ENCODE results near the gene FOXF1.

FOXF1 gene

GRCh38 chr16:86536621-86537020 is 26.3 kb downstream of the FOXF1 start:
- no peak for DNase-seq

- no peak for DNase-seq
Observed at GRCh38 chr16:86537486-86537885, 27.2 kb downstream of the FOXF1 start.

GRCh38 chr16:86538196-86538780 is 28.0 kb downstream of the FOXF1 start:
- DNase-seq, result no peak

- no peak for DNase-seq
Observed at GRCh38 chr16:86540894-86541293, 30.6 kb downstream of the FOXF1 start.

GRCh38 chr16:86541560-86541959 is 31.2 kb downstream of the FOXF1 start:
- no peak for DNase-seq

GRCh38 chr16:86542756-86543750 is 32.7 kb downstream of the FOXF1 start:
- DNase-seq, result no peak

GRCh38 chr16:86545481-86545880 is 35.2 kb downstream of the FOXF1 start:
- no peak for DNase-seq

GRCh38 chr16:86545954-86546637 is 35.8 kb downstream of the FOXF1 start:
- DNase-seq, result no peak

- no peak for DNase-seq
Observed at GRCh38 chr16:86546638-86547013, 36.3 kb downstream of the FOXF1 start.

- no peak for DNase-seq
Observed at GRCh38 chr16:86547286-86547685, 37.0 kb downstream of the FOXF1 start.

- no peak for DNase-seq
Observed at GRCh38 chr16:86549076-86549892, 39.0 kb downstream of the FOXF1 start.

GRCh38 chr16:86549893-86550190 is 39.5 kb downstream of the FOXF1 start:
- DNase-seq, result no peak

GRCh38 chr16:86550281-86550680 is 40.0 kb downstream of the FOXF1 start:
- no peak for DNase-seq

- no peak for DNase-seq
Observed at GRCh38 chr16:86553356-86553755, 43.0 kb downstream of the FOXF1 start.

- no peak for DNase-seq
Observed at GRCh38 chr16:86554599-86554916, 44.2 kb downstream of the FOXF1 start.

- DNase-seq, result peak; percentile 78
Observed at GRCh38 chr16:86554917-86555703, 44.8 kb downstream of the FOXF1 start, which contains the start of gene MTHFSD. TSS of gene MTHFSD (minus strand) at chr16:86555235. CDS start at chr16:86555184, 51 bp downstream.

GRCh38 chr16:86555704-86556075 is 45.4 kb downstream of the FOXF1 start:
- no peak for DNase-seq

- no peak for DNase-seq
Observed at GRCh38 chr16:86556576-86556975, 46.2 kb downstream of the FOXF1 start.

- no peak for DNase-seq
Observed at GRCh38 chr16:86557587-86557986, 47.3 kb downstream of the FOXF1 start.

- DNase-seq, result no peak
Observed at GRCh38 chr16:86558355-86559193, 48.2 kb downstream of the FOXF1 start.

- no peak for DNase-seq
Observed at GRCh38 chr16:86559802-86560305, 49.5 kb downstream of the FOXF1 start.

All from NK-92 treated with Interleukin-12 subunit alpha and Interleukin-12 subunit beta, amount 100 ng/mL, for 24 hours (cell line).